HG02885 (cell line): ENCODE data around the gene NRGN.
A peak's percentile ranks its signal among the peaks of the same experiment; 100 is the strongest.
"Not testable (repeated sequence)": the region's sequence is repeated elsewhere in the genome, so short reads cannot be mapped to it uniquely, and the experiment has no call there.

Experiments used
- ATAC-seq: cut with Tn5 transposase; IDR thresholded peaks from one replicate; pipeline ENCODE4 v1.9.1; 2021; ENCODE audit warnings: mild to moderate bottlenecking; ENCODE audit not compliant: unreplicated experiment, poor library complexity

The NRGN gene

GRCh38 chr11:124756033-124756752 lies 16.5 kb downstream of the NRGN start:
- ATAC-seq, result no peak

- ATAC-seq, result no peak
These were observed 17.0 kb downstream of the NRGN start for GRCh38 chr11:124756753-124757227.

DNA sequence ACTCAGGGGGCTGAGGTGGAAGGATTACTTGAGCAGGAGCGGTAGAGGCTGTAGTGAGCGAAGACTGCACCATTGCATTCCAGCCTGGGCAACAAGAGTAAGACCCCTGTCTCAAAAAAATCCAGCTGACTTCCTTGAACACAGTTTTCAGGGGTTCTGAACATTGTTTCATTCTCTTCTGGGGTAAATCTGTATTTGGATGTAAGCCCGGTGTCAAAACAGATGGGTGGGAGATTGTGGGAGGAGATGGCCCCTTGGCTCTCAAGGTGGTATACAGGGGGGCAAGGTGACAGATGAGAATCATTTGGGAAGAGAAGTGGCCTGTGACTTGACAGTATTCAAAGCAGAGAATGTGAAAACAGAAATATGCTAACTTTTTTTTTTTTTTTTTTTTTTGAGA lies 17.6 kb downstream of the NRGN start:
- ATAC-seq, result no peak

DNA sequence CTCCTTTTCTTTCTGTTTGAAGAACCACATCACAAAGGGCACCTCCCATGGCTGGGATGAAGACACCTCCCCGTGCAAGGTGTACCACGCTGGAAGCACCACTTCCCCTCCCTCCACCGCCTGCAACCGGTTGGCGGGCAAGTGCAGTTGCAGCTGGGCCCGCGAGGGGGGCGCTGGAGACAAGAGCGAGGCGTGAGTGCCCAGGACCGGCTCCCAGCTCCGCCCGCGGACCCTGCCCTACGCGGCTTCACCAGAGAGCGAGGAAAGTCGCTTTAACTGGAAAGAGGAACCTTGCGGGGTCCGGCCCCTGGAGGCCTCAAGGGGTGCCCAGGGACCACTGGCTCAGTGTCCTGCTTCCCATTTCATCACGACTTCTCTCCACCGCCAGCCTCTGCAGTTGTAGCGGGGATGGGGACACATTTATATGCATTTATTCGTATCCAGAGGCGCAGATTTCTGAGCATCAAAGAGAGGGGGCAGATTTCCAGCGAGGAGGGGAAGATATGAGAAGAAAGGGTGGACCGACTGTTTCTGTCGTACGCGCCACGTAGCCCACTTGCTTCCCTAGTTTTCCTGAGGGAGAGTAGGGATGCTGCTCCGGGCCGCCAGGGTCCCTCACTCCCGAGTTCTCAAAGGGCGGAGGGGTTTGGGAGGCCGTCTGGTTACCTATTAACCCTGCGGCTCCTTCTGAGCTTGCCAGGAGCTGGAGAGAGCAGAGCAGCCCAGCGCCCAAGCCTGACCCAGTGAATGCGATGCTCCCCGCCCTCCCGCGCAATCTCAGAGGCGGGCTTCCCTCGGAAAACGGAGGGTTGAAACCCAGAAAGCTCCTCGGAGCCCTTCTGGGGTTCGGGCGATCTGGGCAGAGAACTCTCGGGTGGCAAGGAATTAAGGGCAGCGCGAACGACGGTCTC lies 18.9 kb downstream of the NRGN start:
- ATAC-seq, result peak; percentile 56

GRCh38 chr11:124759266-124760204 lies 19.8 kb downstream of the NRGN start:
- no peak for ATAC-seq

DNA sequence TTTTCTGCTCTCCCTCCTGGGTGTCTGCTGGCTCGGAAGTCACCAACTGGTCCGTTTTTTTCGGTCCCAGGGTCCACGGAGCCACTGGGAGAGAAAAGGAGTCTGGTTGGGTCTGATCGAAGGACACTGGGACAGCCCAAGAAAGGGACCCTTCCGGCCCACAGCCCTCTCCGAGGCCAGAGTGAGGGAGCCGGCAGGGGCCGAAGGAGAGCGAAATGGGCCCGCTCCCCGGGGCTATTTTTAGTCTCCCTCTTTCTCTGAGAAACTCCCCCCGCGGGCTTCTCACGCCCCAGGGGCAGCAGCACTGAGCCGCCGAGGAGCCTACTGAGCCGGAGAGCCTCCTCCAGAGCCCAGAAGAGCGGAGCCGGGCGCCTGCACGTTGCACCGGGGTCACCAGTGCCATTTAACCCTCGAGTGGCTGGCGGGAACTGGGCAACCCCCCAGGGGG lies 20.5 kb downstream of the NRGN start:
- peak; percentile 31 for ATAC-seq

DNA sequence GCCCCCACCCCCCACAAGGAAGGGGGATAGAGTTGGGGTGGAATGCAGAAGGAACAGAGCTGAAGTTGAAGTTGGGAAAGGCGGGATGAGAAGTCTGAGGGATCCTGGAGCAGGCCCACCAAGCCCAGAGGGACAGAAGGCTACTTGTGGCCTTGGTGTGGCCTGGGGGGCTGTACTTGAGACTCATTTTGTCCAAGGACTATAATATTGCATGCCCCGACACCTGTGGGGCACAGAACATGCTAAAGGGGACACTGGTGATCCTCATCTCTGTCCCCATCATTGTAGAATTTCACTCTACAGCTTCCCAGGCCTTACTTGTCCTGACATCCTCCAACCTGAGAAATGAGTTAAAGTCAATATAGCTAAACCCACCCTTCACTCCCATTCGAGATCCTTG lies 21.1 kb downstream of the NRGN start:
- no peak for ATAC-seq

DNA sequence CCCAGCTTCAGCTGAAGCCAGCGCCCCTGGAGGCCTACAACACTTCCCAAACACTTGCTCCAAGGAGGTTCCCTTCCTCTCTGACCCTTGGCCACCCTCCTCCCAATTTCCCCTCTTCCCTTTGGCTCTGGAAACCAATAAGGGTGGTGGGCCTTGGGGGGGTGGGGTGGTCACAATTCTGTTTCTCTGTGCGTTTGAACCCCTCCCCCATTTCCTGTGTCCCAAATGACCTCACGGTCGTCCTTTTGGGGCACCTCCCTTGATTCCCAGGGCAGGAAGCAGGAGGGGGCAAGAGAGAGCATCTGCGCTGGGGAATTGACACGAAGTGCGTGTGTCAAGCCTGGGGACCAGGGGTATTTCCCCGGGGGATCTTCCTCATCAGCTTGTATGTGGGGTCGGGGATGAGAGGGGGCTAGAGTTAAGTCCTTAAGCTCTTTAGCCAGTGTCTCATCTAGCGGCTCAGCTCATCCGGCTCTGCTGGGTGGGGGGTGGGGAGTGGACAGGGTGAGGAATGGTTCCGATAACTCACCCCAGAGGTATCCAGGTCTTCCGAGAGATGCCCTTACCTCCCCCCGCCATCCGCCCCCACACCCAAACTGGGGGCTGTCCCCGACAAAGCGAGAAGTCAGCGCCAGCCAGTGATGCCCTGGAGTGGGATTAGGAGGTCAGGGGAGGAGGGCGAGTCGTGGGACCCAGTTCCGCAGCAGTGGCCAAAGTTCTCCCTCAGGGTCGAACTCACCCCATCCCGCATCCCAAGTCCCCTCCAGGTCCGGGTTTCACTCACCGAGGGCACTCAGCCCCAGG lies 21.8 kb downstream of the NRGN start:
- ATAC-seq, result no peak

DNA sequence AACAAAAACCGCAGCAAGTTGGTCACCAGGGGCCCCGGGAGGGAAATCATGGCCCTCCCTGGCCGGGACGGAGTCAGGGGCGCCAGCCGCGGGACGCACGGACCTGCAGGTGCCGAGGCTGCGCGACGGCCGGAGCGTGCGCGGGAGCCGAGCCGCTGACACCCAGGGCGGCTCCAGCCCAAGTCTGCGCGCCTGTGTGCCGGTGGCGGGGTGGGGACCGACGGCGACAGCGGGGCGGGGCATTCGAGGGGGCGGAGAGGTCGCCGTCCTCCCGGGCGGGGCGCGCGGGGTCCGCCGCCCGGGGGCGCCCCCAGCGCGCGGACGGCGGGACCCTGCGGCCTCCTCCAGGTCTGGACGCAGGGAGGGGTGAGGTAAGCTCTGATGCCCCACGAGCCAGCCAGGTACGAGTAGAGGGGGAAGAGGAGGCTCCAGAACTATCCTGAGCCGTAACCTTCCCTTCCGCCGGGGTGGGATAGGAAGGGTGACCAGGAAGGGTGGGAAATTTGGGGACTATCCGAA lies 22.4 kb downstream of the NRGN start, which contains the start of gene ESAM:
Gene ESAM (minus strand): TSS at position 186 of the 519 bp plus-strand sequence. CDS start 136 bp downstream, at position 50.
- ATAC-seq, result peak; percentile 68

DNA sequence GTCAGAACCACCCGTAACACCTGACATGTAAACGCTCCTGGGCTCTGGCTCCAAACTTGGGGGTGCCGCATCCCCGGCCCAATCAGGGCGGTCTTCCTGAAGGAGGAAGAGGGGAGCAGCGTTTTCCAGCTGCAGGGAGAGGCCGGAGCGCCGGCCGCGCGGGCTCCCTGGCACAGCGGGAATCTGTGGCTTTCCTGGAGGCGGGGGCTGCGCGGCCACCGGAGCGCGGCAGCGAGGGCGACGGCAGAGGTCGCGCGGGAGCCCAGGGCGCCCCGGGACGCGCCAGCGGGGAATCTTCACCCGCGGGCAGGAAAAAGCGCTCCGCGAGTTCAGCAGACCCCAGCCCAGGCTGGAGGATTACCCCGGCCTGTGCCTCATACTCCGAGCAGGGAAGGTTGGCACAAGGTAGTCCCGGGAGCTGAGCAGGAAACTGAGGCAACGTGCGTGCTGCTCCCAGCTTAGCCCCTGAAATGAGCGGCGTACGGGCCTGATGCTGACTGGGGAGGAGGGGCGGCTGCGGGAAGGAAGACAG lies 22.9 kb downstream of the NRGN start:
- peak; percentile 13 for ATAC-seq

GRCh38 chr11:124763156-124763947 lies 23.6 kb downstream of the NRGN start:
- ATAC-seq, result peak; percentile 19

GRCh38 chr11:124766156-124766555 lies 26.4 kb downstream of the NRGN start:
- no peak for ATAC-seq

GRCh38 chr11:124768914-124769313 lies 29.2 kb downstream of the NRGN start:
- ATAC-seq, result no peak

DNA sequence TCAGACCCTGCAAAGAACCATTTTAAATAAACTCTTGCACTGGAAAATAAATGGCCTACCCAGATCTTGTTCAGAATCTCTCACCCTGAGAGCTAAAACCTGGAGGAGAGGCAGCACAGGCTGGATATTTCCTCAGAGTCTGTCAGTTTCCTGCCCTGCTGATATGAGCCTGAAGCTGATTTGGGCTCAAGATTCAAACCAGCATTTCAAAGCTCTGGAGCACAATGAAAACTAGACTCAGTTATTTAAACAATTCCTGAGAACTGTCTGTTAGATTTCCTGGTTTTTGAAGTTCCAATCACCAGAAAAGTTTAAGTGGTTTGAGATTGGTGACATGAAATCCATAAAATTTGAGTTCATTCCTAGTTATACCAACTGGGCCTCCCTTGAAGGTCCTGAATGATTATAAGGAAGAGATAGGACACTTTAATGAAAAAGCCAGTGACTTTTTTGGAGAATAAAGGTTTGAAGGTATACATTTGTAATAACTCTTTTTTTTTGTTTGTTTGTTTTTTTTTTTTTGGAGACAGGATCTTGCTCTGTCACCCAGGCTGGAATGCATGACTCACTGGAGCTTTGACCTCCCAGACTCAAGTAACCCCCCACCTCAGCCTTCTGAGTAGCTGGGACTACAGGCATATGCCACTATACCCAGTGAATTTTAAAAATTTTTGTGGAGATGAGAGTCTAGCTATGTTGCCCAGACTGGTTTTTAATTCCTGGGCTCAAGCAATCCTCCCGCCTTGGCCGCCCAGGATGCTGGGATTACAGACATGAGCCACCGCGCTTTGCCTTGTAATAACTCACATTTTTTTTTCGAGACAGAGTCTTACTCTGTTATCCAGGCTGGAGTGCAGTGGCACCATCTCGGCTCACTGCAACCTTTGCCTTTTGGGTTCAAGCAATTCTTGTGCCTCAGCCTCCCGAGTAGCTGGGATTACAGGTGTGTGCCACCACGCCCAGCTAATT lies 30.3 kb downstream of the NRGN start:
- no peak for ATAC-seq

- ATAC-seq, result not testable (repeated sequence)
These were observed 31.2 kb downstream of the NRGN start for GRCh38 chr11:124770959-124771358.

GRCh38 chr11:124776865-124777645 lies 37.3 kb downstream of the NRGN start:
- ATAC-seq, result no peak
